ENCODE data around the gene CCNY. TPM values are rescaled to one million over a fixed set of nuclear protein-coding genes. Genes with fewer than 3 reads are reported as not detected.
A peak's percentile ranks its signal among the peaks of the same experiment; 100 is the strongest.

The CCNY gene
- total and polyA plus RNA-seq, 8 donors, result 5.8 to 99.6 (median 37.7) TPM

- Histone ChIP-seq H3K27ac (no peak overlapping the region), H3K4me1 (peaks cover 36 to 89% (median 56%) of the 10 kb centered on the region in 4 donors), H3K4me3 (no peak overlapping the region), H3K9me3 (no peaks in the 10 kb centered on the region), H3K27me3 (no peaks in the 10 kb centered on the region), H3K36me3 (no peaks in the 10 kb centered on the region)
- intact Hi-C loops (cut with DNase I; ENCODE audit: low total_unique reads), result no loop called here
- WGBS, 5 donors, result 74 to 85% (median 76%) methylated on average over 8 of the region's 8 CpGs
- no peak for TF ChIP-seq POLR2AphosphoS5 (IDR thresholded peaks at IDR 0.05)
- TF ChIP-seq POLR2A (IDR thresholded peaks at IDR 0.05), result no peak
- TF ChIP-seq CTCF (IDR thresholded peaks at IDR 0.05), result no peak
- TF ChIP-seq EP300 (IDR thresholded peaks at IDR 0.05), result no peak
- no peak for DNase-seq
Measured at GRCh38 chr10:35382096-35382495, 45.8 kb downstream of the CCNY start.

- DNase-seq, result no peak
- Histone ChIP-seq H3K4me1 (peaks cover 41 to 80% (median 54%) of the 10 kb centered on the region in 4 donors), H3K9me3 (no peaks in the 10 kb centered on the region), H3K27me3 (no peaks in the 10 kb centered on the region), H3K4me3 (no peak overlapping the region), H3K36me3 (no peaks in the 10 kb centered on the region), H3K27ac (peak overlapping the region in 3 of 5 donors; percentile 5 to 17 (median 17))
- 50 to 75% (median 58%) methylated on average over 8 to 10 of the region's 10 CpGs for WGBS, 5 donors
- TF ChIP-seq POLR2AphosphoS5 (IDR thresholded peaks at IDR 0.05) (no peak), CTCF (IDR thresholded peaks at IDR 0.05) (no peak), POLR2A (IDR thresholded peaks at IDR 0.05) (no peak)
- intact Hi-C loops (cut with DNase I; ENCODE audit: low total_unique reads), result no loop called here
Measured at GRCh38 chr10:35384265-35384868, 48.1 kb downstream of the CCNY start.

GRCh38 chr10:35386594-35387174 is 50.4 kb downstream of the CCNY start:
- DNase-seq, result peak; percentile 53 to 82
- Histone ChIP-seq H3K9me3 (peaks cover 4 to 13% (median 8%) of the 10 kb centered on the region in 4 donors), H3K27me3 (no peaks in the 10 kb centered on the region), H3K4me3 (no peak overlapping the region), H3K27ac (peak overlapping the region in 2 of 5 donors; percentile 1 to 41), H3K36me3 (no peaks in the 10 kb centered on the region), H3K4me1 (peaks cover 35 to 67% (median 46%) of the 10 kb centered on the region in 4 donors)
- intact Hi-C loops (cut with DNase I; ENCODE audit: low total_unique reads), result no loop called here
- no peak for TF ChIP-seq POLR2A (IDR thresholded peaks at IDR 0.05)
- WGBS, 5 donors, result 52 to 59% (median 56%) methylated on average over 5 of the region's 5 CpGs

GRCh38 chr10:35387768-35388167 is 51.5 kb downstream of the CCNY start:
- Histone ChIP-seq H3K27me3 (no peaks in the 10 kb centered on the region), H3K36me3 (no peaks in the 10 kb centered on the region), H3K27ac (peak overlapping the region in 2 of 5 donors; percentile 17 to 41), H3K4me3 (no peak overlapping the region), H3K4me1 (peaks cover 31 to 60% (median 49%) of the 10 kb centered on the region in 4 donors), H3K9me3 (peaks cover 4 to 13% (median 8%) of the 10 kb centered on the region in 4 donors)
- DNase-seq, result peak; percentile 41 to 49
- TF ChIP-seq CTCF (IDR thresholded peaks at IDR 0.05) (no peak), POLR2AphosphoS5 (IDR thresholded peaks at IDR 0.05) (peak in 1 of 3 donors; percentile 24), POLR2A (IDR thresholded peaks at IDR 0.05) (no peak), EP300 (IDR thresholded peaks at IDR 0.05) (no peak)
- WGBS, 5 donors, result 28 to 55% (median 50%) methylated on average over 2 of the region's 2 CpGs
- intact Hi-C loops (cut with DNase I; ENCODE audit: low total_unique reads), result no loop called here

GRCh38 chr10:35388197-35388596 is 51.9 kb downstream of the CCNY start:
- H3K27me3 ChIP-seq, result no peaks in the 10 kb centered on the region
- no peak overlapping the region for H3K4me3 ChIP-seq
- TF ChIP-seq POLR2AphosphoS5 (IDR thresholded peaks at IDR 0.05), result no peak
- no peak for TF ChIP-seq POLR2A (IDR thresholded peaks at IDR 0.05)
- H3K27ac ChIP-seq, result no peak overlapping the region
- H3K36me3 ChIP-seq, result no peaks in the 10 kb centered on the region
- H3K4me1 ChIP-seq, result peaks cover 31 to 60% (median 46%) of the 10 kb centered on the region in 4 donors
- no peak for DNase-seq
- intact Hi-C loops (cut with DNase I; ENCODE audit: low total_unique reads), result no loop called here
- peaks cover 4 to 13% (median 8%) of the 10 kb centered on the region in 4 donors for H3K9me3 ChIP-seq
